Neural progenitor cell (in vitro differentiated cells): ENCODE results near the gene RASA1. TPM values are rescaled to one million over a fixed set of nuclear protein-coding genes. Genes with fewer than 3 reads are reported as not detected.

Source experiments
- DNase-seq: peaks from one replicate; pipeline ENCODE4 v3.0.0-alpha.2; 2016; ENCODE audit warnings: low spot score
- H2AFZ ChIP-seq: fragments of 200-600 bp; sonication (generic); replicated peaks from 2 replicates; pipeline ENCODE4 v1.6.1; 2016; ENCODE audit warnings: antibody characterized with exemption
- H3F3A ChIP-seq: fragments of 200-600 bp; sonication (generic); 2 replicates; pipeline ENCODE4 v1.6.1; 2016; ENCODE audit warnings: antibody characterized with exemption, low read depth
- H3K27ac ChIP-seq: fragments of 200-600 bp; sonication (generic); 2 replicates; pipeline ENCODE4 v1.5.1; 2016; ENCODE audit warnings: mild to moderate bottlenecking
- H3K27me3 ChIP-seq: fragments of 200-600 bp; sonication (generic); 2 replicates; pipeline ENCODE4 v1.6.1; 2016; ENCODE audit warnings: mild to moderate bottlenecking, moderate library complexity
- H3K36me3 ChIP-seq: fragments of 200-600 bp; sonication (generic); 2 replicates; pipeline ENCODE4 v1.5.1; 2016
- H3K4me1 ChIP-seq: fragments of 200-600 bp; sonication (generic); 2 replicates; pipeline ENCODE4 v1.6.1; 2016; ENCODE audit warnings: mixed run types
- H3K4me2 ChIP-seq: fragments of 200-600 bp; sonication (generic); 2 replicates; pipeline ENCODE4 v1.6.1; 2016
- H3K4me3 ChIP-seq: fragments of 200-600 bp; sonication (generic); 2 replicates; pipeline ENCODE4 v1.5.1; 2016
- H3K79me2 ChIP-seq: fragments of 200-600 bp; sonication (generic); 2 replicates; pipeline ENCODE4 v1.6.1; 2016; ENCODE audit warnings: low read depth
- H3K9ac ChIP-seq: fragments of 200-600 bp; sonication (generic); 2 replicates; pipeline ENCODE4 v1.6.1; 2016
- H3K9me3 ChIP-seq: fragments of 200-600 bp; sonication (generic); 2 replicates; pipeline ENCODE4 v1.5.1; 2016; ENCODE audit warnings: low read depth
- H4K20me1 ChIP-seq: fragments of 200-600 bp; sonication (generic); 2 replicates; pipeline ENCODE4 v1.6.1; 2016; ENCODE audit warnings: low read depth
- H3K27ac Mint-ChIP-seq: 3 replicates; pipeline ENCODE4 v1.8.0; 2021; ENCODE audit warnings: mixed read lengths
- H3K27me3 Mint-ChIP-seq: 2 replicates; pipeline ENCODE4 v1.8.0; 2022; ENCODE audit warnings: low read depth, mild to moderate bottlenecking, inconsistent platforms, moderate library complexity, mixed read lengths; ENCODE audit not compliant: insufficient read depth
- H3K36me3 Mint-ChIP-seq: 3 replicates; pipeline ENCODE4 v1.8.0; 2021; ENCODE audit warnings: mixed read lengths
- H3K4me1 Mint-ChIP-seq: 3 replicates; pipeline ENCODE4 v1.8.0; 2021; ENCODE audit warnings: mixed read lengths
- H3K4me3 Mint-ChIP-seq: 3 replicates; pipeline ENCODE4 v1.8.0; 2021; ENCODE audit warnings: mild to moderate bottlenecking, moderate library complexity, mixed read lengths
- H3K9me3 Mint-ChIP-seq: 3 replicates; pipeline ENCODE4 v1.8.0; 2020; ENCODE audit warnings: mixed read lengths
- EZH2 ChIP-seq: fragments of 200-600 bp; sonication (generic); IDR thresholded peaks from 2 replicates; pipeline ENCODE4 v1.6.1; 2017; ENCODE audit warnings: antibody characterized with exemption, mild to moderate bottlenecking, moderate library complexity
- EZH2phosphoT487 ChIP-seq: fragments of 200-600 bp; sonication (generic); IDR thresholded peaks from 2 replicates; pipeline ENCODE4 v1.6.1; 2017; ENCODE audit warnings: antibody characterized with exemption
- total RNA-seq: library from RNA; depleted of rRNA; stranded (reverse); fragments of >200 nt; gene quantifications from 2 replicates; pipeline ENCODE4 v1.2.3, GENCODE V29; 2015; ENCODE audit warnings: low replicate concordance
- TF ChIP-seq, protein P1 (sequence below): fragments of 200-600 bp; sonication (generic); IDR thresholded peaks from 2 replicates; pipeline ENCODE4 v1.5.1; 2017; ENCODE audit warnings: antibody characterized with exemption, mild to moderate bottlenecking

The RASA1 gene
- total RNA-seq, 1 donor from 2014 or later, result 60.9 TPM

DNA sequence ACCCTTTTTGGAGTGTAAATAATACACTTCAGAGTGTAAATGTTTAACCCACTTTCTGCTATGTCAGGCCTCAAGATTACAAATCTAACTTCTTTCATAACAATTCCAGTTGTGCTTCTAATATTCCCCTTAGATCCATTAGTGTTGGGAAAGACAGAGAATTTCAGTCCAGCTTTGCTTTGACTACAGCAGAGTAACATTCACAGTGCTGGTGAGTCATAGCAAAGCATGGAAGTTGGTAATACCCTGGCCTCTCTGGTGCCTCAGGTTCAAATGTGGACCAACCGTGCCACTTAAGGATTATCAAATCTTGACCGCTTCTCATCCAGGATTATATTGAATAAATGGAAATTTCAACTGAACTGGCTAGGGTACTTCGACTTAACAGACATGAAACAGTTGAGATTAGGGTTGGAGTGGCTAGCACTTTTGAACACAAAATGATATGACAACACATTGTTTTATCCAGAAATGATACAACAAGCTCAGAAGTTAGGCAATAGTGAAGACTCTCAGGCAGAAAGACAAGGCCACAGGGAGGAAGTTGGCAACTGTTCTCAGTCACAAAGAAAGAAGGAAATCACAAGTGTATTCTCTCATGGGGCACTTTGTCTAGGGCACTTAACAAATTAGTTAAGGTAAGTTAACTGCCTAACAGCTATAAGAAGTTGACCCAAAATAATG lies 24.4 kb upstream of the RASA1 start:
- Histone ChIP-seq H3K79me2 (no peaks in the 10 kb centered on the region), H3K9me3 (no peaks in the 10 kb centered on the region), H3K4me2 (no peak overlapping the region), H2AFZ (no peak overlapping the region), H3K36me3 (no peaks in the 10 kb centered on the region), H4K20me1 (no peaks in the 10 kb centered on the region), H3F3A (no peaks in the 10 kb centered on the region), H3K27ac (no peak overlapping the region), H3K4me3 (no peak overlapping the region), H3K27me3 (no peaks in the 10 kb centered on the region), H3K4me1 (no peaks in the 10 kb centered on the region), H3K9ac (no peak overlapping the region)
- DNase-seq, result no peak
- TF ChIP-seq EZH2 (no peak), EZH2phosphoT487 (no peak)
- TF ChIP-seq, protein P1, sequence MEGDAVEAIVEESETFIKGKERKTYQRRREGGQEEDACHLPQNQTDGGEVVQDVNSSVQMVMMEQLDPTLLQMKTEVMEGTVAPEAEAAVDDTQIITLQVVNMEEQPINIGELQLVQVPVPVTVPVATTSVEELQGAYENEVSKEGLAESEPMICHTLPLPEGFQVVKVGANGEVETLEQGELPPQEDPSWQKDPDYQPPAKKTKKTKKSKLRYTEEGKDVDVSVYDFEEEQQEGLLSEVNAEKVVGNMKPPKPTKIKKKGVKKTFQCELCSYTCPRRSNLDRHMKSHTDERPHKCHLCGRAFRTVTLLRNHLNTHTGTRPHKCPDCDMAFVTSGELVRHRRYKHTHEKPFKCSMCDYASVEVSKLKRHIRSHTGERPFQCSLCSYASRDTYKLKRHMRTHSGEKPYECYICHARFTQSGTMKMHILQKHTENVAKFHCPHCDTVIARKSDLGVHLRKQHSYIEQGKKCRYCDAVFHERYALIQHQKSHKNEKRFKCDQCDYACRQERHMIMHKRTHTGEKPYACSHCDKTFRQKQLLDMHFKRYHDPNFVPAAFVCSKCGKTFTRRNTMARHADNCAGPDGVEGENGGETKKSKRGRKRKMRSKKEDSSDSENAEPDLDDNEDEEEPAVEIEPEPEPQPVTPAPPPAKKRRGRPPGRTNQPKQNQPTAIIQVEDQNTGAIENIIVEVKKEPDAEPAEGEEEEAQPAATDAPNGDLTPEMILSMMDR, result no peak
- H3K9me3 Mint-ChIP-seq, result no peaks in the 10 kb centered on the region
- H3K27me3 Mint-ChIP-seq, result no peaks in the 10 kb centered on the region
- H3K36me3 Mint-ChIP-seq, result no peaks in the 10 kb centered on the region
- no peak overlapping the region for H3K4me3 Mint-ChIP-seq
- no peaks in the 10 kb centered on the region for H3K4me1 Mint-ChIP-seq
- H3K27ac Mint-ChIP-seq, result no peak overlapping the region

DNA sequence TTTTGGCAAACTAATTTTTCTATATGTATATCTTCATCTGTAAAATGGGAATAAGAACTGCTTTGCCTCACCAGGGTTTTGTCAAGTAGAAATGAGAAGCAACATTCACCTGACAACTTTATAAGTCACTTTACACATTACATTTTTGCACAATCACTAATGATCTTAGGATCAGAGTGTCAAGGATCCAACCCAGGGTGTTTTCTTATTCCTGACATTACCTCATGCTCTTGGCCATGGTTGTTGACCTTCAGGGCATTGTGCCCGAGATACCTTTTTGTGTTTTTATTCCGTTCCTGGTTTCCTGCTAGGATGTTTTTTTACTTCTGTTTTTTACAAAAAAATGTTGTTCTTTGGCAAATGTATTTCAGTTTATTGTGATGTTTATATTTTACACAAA lies 22.2 kb upstream of the RASA1 start:
- Mint-ChIP-seq H3K27me3 (no peaks in the 10 kb centered on the region), H3K27ac (no peak overlapping the region), H3K36me3 (no peaks in the 10 kb centered on the region), H3K9me3 (no peaks in the 10 kb centered on the region), H3K4me3 (no peak overlapping the region), H3K4me1 (no peaks in the 10 kb centered on the region)
- no peaks in the 10 kb centered on the region for H4K20me1 ChIP-seq
- DNase-seq, result no peak
- H2AFZ ChIP-seq, result no peak overlapping the region
- H3K27me3 ChIP-seq, result no peaks in the 10 kb centered on the region
- no peak overlapping the region for H3K4me2 ChIP-seq
- no peak overlapping the region for H3K4me3 ChIP-seq
- H3K79me2 ChIP-seq, result no peaks in the 10 kb centered on the region
- H3K27ac ChIP-seq, result no peak overlapping the region
- no peaks in the 10 kb centered on the region for H3K36me3 ChIP-seq
- H3K4me1 ChIP-seq, result no peaks in the 10 kb centered on the region
- no peaks in the 10 kb centered on the region for H3K9me3 ChIP-seq
- no peak overlapping the region for H3K9ac ChIP-seq
- no peaks in the 10 kb centered on the region for H3F3A ChIP-seq
- no peak for TF ChIP-seq EZH2
- TF ChIP-seq, protein P1, result no peak

DNA sequence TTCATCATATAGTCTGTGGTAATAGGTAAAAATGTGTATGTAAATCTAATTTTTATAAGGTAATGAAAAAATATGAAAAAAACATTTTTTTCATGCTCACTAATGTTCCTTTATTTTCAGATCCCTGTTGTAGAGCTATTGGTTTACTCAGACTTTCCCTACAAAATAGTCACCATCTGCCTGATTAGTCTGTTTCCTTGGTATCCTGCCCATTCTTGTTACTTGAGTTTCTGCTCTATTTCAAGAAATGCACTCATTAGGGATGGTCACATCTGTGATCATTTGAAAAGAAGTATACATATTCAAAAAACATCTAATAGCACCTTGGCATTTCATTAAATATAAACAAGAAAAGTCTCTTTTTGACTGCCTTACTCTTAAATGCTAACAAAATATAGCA lies 21.6 kb upstream of the RASA1 start:
- Mint-ChIP-seq H3K4me1 (no peaks in the 10 kb centered on the region), H3K27ac (no peak overlapping the region), H3K9me3 (no peaks in the 10 kb centered on the region), H3K27me3 (no peaks in the 10 kb centered on the region), H3K36me3 (no peaks in the 10 kb centered on the region), H3K4me3 (no peak overlapping the region)
- no peaks in the 10 kb centered on the region for H3K36me3 ChIP-seq
- H3K27me3 ChIP-seq, result no peaks in the 10 kb centered on the region
- H3K4me2 ChIP-seq, result no peak overlapping the region
- no peaks in the 10 kb centered on the region for H3K4me1 ChIP-seq
- no peak overlapping the region for H3K9ac ChIP-seq
- no peaks in the 10 kb centered on the region for H4K20me1 ChIP-seq
- no peak for DNase-seq
- no peak overlapping the region for H3K4me3 ChIP-seq
- no peaks in the 10 kb centered on the region for H3K9me3 ChIP-seq
- TF ChIP-seq EZH2phosphoT487 (no peak), EZH2 (no peak)
- TF ChIP-seq, protein P1, result no peak
- no peaks in the 10 kb centered on the region for H3K79me2 ChIP-seq
- no peak overlapping the region for H3K27ac ChIP-seq
- no peaks in the 10 kb centered on the region for H3F3A ChIP-seq
- H2AFZ ChIP-seq, result no peak overlapping the region
